HG03439 (cell line): ENCODE data around the gene SEMA5A.

Experiments
- ATAC-seq: cut with Tn5 transposase; IDR thresholded peaks from one replicate; pipeline ENCODE4 v1.9.1; 2021; ENCODE audit warnings: mild to moderate bottlenecking, moderate library complexity; ENCODE audit not compliant: unreplicated experiment

SEMA5A gene

GRCh38 chr5:9444346-9444745, 101.5 kb downstream of the SEMA5A start:
- no peak for ATAC-seq

DNA sequence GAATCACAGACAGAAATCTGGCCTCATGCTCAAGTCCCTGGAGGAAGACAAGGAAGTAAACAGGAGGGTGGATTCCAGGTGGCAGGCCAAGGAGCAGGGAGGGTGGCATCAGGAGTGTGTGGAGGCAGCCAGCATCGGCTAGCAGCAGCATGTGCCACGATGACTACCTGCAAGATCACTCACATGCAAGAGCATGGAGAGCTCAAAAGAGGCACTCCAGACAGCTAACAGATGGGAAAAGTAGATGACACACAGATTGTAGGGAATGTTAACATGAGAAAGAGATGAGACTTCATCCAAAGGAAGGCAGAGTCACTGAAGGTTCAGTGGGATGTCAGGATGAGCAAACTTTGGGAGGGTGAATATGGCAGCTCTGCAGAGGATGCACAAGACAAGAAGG, 104.3 kb downstream of the SEMA5A start:
- ATAC-seq = no peak

GRCh38 chr5:9440517-9440916, 105.4 kb downstream of the SEMA5A start:
- no peak for ATAC-seq

GRCh38 chr5:9439531-9440292, 106.2 kb downstream of the SEMA5A start:
- ATAC-seq = no peak

GRCh38 chr5:9438596-9439354, 107.1 kb downstream of the SEMA5A start:
- no peak for ATAC-seq

DNA sequence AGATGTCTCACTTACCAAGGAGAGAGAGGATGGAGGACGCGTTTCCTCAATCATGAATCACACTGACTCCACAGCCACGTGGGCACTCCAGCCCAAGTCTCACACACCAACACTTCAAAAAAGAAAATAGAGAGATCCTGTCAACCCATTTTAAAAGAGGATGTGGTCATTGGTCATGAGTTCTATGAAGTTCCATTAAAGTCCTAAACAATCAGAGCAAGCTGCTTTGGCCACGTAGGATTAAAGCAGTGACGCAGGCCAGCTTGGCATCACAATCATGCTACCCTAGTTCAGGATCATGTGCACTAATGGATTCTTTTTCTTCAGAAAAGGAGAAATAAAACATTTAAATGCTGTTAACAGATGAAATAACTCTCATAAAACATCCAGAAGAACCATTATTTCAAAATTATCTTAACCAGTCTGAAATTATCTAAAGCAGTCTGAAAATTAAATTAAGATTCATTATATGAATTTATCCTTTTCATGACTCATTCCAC, 108.1 kb downstream of the SEMA5A start:
- ATAC-seq = no peak

DNA sequence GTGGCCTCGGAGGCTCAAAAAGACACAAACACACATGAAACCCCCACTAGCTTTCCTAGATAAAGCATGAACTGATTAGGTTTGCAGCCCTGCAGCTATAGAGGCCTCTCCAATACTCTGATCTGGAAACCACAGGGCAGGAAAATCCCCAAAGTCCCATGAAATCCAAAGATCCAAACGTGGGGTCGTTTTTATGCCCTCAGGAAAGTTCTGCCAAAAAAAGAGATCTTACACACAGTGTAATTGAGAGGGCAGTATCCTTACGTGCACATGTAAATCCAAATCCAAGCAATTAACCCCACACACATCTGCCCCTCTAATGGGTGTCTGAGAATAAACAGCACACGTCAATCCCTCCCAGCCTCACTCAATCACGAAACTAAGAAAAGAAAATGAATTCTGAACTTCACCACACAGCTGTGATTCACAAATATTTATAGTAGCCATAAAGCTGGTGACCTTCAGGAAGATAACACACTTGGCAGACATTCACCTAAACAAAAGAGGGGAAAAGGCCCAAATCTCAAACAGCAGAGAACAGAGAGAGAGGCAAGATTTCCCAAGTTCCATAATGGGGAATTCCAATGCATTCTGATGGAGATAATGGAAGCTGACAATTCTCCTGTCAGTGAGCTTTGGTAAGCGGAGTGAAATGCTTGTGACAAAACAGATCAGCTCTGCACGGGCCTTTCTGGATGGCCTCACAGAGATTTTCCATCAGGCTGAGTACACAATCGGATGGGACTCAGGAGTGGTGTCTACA, 114.2 kb downstream of the SEMA5A start:
- ATAC-seq = no peak

DNA sequence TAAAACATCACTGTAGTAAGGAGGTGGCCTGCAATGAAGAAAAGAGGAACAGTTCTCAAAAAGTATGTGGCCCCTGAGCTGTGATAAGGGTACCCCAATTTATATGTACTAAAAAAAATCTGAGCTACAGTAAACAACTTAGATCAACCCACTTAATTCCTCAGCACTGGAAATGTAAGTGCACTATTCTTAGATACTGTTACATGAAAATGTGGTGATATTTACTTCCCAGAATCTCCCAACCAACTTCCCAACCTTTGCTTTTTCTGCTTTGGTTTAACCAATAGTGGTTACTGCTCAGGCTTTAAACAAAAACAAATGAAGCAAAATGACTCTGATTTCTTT, 114.8 kb downstream of the SEMA5A start:
- ATAC-seq = no peak

DNA sequence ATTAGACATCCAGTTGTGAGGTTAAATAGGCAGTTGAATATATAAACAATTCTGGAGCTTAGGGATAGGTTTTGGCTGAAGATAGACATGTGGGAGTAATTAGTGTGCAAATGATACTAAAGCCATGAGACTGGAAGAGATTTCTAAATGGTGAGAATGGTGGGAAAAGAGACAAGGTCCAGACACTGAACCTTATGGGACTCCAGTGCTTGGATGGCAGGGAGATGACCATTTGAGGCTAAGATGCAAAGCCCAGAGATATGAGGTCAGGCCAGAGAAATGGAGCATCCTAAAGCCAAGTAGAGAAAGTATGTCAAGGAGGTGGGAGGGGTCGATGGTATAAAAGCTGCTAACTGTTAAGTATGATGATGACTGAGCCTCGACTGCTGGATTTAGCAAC, 115.6 kb downstream of the SEMA5A start:
- no peak for ATAC-seq

DNA sequence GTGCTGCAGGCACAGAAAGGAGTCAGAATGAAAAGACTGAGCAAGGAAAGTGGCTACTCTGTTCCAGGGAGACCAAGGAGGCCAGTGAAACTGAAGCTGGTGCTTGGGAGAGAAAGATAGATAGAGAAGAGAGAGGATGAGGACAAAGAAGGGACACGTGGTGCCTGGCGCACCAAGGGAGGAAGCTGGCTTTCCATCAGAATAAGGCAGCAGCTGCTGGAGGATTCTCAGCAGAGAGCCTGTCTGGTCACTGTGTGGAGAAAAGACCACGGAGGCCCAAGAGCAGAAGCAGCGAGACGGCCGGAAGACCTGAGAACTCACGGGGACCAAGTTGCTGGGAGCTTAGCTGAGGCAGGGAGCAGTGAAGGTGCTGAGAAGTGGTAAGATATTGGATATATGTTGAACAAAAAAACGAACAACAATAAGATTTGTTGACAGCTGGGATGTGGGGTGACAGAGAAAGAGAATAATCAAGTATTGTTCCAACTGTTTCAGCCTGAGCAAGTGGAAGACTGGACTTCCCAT, 116.1 kb downstream of the SEMA5A start:
- ATAC-seq = no peak

GRCh38 chr5:9428272-9428671, 117.6 kb downstream of the SEMA5A start:
- ATAC-seq = no peak

GRCh38 chr5:9425710-9426109, 120.2 kb downstream of the SEMA5A start:
- no peak for ATAC-seq

DNA sequence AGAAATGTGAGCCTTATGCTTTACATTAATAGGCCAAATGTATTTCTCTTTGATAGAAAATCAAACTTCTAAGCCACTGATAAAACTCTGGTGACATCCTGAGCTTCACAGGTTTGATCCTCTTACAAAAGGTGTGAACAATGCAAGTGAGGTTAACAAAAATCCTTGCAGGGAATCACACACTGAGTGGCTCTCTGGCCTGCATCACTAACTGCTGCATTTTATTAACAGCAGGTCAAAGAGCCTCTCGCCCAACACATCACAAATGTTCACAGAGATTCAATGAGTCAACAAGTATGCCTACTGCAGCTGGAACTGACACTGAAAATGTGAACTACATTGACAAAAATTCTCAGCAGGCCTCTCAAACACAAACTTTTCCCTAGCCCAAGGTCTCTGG, 122.3 kb downstream of the SEMA5A start:
- ATAC-seq = no peak

- no peak for ATAC-seq
Observed at GRCh38 chr5:9421884-9422283, 124.0 kb downstream of the SEMA5A start.

DNA sequence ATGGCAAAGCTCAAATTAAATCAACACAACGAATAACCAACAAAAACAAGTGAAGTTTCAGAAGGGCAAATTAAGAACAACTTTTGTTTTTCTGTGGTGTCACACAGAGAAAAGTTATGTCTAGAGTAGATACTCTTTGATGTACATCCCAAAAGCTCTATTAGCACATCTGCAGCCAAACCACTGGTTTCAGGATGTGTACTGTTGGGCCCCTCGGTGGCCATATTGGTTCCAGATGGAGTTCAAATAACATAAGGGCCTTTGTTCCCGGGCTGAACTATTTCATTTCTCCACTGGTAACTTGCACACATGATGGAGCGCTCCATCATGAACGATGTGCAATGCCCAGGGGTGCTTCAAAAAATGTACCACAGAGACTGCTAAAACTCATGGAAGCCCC, 126.1 kb downstream of the SEMA5A start:
- ATAC-seq = no peak

DNA sequence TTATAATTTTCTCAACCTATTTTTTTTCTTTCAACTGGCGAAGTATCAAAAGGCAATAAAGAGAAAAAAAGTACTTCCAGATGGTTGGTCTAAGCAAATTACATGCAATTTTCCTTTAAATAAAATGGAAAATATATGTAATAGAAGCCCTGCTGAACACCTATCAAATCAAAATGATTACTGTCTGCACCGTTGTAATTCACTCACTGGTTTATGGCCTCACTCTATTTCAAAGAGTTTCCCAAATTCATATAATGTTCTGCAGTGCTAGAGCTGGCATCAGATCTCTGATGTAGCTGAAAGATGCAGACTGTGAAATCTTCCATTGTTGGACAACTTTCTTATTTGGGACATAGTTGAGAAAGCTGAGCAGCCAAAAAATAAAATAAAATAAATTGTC, 130.3 kb downstream of the SEMA5A start:
- ATAC-seq = no peak

- ATAC-seq = no peak
Observed at GRCh38 chr5:9415091-9415490, 130.8 kb downstream of the SEMA5A start.

DNA sequence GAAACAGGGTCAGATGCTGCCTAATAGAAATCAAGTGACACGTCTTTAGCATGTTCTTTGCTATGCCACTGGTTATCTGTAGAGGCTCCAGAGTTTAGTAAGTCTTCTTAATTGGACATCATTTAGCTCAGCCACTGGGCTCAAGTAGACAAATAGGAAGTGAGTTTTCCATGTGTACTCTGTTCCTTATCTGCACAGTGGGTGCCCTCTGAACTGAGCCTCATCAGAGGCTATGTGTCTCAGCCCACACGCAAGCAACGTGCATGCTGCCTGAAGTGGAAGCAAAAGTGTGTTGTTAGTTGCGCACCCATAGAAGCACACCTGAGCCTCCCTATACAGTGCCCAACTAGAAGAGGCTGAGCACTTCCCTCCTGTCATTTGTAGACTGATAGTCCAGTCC, 134.7 kb downstream of the SEMA5A start:
- ATAC-seq = no peak

DNA sequence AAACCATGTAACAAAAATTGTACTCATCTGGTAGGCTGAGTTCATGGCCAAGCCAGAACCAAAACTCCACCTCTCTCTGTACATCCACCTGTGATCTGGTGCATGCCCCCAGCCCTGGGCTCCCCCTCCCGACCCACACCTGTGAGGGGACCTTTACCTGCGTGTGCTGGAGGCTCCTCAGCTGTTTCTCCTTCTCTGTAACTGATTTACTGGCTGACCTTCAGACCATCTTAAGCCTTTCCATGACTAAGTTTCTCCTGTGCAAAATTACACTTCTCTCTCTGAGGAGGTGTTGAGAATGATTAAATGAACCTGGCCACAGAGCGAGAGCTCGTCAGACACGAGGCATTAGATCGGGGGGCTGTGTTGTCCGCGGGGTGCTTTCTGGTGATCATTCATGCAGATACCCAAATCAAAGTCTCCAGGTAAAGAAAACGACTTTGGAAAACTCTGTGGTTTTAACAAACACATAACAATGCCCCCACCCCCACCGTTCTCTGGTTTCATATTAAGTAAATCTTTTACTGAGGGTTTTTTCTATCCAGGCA, 136.4 kb downstream of the SEMA5A start:
- ATAC-seq = no peak

DNA sequence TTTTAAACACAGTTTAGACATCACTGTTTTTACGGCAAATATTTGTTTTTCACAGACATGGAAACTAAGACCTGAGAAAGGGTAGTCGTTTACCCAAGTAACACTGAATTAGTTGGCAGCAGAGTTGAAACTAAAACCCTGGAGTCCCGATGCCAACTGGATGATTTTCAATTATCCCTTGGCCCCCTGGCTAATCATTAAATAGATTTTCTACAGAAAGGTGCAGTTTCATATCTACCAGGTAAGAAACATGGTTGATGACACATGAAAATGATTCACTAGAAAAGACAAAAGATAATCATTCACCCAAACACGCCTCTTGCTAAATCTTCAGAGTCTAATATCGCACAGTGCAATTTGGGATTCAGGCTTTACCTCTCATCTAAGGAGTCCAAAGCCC, 136.9 kb downstream of the SEMA5A start:
- no peak for ATAC-seq

DNA sequence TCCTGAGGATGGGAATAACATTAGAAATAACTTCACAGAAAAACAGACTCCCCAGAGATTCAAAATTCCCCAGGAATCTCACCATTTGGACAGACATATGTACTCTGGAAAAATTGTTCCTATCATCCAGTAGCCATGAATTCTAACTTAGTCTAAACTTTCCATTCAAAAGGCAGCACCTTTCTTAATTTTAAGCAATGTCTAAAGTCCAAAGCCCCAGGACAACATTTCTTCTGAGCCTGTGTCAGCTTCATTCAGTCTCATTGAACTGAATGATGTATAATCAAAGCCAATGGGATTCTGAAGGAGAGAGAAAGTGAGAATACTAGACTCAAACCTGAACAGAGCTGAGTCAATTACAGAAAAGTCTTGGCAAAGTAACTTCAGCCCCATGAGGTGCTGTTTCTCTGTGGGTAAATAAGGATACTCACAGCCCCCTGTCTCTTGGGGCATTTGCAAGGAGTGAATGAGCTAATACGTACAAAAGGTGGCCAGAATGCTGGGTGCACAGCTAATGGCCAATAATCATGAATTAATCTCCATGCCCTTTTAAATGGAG, 140.6 kb downstream of the SEMA5A start:
- peak; percentile 64 for ATAC-seq
